Glomerular visceral epithelial cell (primary cell): ENCODE measurements around the gene LAP3.
"Not testable (repeated sequence)": the region's sequence is repeated elsewhere in the genome, so short reads cannot be mapped to it uniquely, and the experiment has no call there.

Experiments used
- DNase-seq: peaks from one replicate; pipeline ENCODE4 v3.0.0-alpha.2; 2016; ENCODE audit errors: extremely low spot score

LAP3 gene

DNA sequence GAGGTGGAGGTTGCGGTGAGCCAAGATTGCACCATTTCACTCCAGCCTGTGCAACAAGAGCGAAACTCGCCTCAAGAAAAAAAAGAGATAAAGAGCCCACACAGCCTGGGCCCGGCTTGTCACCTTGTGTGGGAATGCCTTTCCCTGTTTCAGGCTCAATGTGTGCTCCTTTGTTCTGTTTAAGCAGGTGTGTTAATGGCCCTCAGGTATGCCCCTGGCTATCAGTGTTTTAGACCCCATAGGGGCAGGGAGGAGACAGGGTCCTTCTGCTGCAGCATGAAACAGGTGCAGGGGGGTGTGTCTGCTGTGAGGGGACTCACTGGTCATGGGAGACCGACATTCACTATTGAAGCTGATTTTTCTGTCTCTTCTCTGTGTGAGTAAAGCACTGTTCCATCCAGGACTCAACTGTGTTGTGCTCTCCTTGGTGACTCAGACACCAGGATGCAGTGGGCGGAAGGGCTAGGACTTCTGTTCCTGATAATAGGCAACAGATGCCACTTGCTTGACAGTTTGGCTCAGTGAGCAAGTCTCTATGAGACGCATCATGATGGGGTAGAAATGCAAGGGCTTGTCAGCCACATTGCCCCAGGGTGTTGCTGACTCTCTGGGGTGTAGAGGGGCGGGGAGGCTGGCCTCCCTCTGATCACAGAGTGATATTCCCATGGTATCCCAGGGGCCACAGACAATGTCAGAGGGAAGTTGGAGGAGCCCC, 15.6 kb upstream of the LAP3 start:
- no peak for DNase-seq

DNA sequence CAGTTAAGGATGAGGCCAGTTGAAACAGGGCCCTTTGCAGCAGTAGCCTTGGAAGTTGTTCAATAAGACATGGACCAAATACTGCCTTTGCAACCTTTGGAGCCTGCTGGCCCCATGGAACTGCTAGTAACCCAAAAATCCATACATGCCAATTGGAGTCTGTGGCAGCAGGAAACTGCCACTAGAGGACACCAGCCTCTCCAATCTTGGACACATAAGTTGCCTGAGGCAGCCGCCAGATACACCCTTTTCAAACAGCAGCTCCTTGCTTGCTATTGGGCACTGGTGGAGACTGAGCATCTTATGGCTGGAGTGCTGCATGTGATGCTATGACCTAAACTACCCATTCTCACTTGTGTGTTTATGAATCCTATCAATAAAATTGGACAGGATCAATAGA, 14.8 kb upstream of the LAP3 start:
- DNase-seq: no peak

DNA sequence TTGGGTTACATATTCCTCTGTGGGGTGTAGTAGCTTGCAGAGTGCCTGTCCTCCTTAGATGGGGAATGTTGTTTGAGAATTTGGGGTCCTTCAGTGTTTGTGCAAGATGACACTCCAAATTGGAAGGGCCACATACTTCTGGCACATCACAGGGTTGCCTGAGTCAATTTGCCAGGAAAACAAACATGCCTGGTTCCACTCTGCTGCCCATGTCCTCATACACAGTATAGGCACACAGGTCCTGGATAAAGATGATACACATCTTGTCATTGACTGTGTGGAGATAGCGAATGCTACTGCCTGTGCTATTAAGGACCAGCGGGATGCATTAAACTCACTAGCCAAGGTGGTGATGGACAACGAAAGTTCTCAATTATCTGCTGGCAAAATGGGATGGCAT, 11.2 kb upstream of the LAP3 start:
- no peak for DNase-seq

DNA sequence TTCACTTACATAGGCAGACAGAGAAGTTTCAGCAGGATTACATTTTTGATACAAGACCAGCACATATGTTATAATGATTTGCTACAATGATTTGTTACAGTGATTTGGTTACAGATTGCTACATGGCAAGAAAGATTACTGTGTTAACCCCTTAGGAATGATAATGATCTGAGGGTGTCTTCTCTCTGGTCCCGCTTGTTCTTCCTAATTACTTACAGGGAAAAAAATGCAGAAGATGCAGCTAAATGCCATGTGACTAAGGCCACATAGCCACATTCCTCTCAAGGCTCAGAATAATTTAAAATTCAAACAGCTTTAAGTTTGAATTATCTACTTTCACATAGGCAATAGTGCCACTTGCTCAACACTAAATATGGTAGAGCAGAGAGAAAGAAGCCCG, 9.7 kb upstream of the LAP3 start:
- no peak for DNase-seq

GRCh38 chr4:17574206-17574605, 2.8 kb upstream of the LAP3 start:
- DNase-seq: no peak

DNA sequence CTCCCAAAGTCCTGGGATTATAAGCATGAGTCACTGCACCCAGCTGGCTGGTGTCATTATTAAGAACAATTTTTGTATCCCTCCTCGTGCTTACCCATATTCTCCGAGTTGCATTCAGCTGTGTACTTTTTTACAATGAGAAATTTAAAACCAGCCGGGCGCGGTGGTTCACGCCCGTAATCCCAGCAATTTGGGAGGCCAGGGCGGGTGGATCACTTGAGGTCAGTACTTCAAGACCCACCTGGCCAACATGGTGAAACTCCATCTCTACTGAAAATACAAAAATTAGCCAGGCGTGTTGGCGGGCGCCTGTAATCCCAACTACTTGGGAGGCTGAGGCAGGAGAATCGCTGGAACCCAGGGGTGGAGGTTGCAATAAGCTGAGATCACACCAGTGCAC, 1.8 kb upstream of the LAP3 start:
- not testable (repeated sequence) for DNase-seq

- DNase-seq: no peak
These were observed 875 bp downstream of the LAP3 start for GRCh38 chr4:17577665-17578481.

DNA sequence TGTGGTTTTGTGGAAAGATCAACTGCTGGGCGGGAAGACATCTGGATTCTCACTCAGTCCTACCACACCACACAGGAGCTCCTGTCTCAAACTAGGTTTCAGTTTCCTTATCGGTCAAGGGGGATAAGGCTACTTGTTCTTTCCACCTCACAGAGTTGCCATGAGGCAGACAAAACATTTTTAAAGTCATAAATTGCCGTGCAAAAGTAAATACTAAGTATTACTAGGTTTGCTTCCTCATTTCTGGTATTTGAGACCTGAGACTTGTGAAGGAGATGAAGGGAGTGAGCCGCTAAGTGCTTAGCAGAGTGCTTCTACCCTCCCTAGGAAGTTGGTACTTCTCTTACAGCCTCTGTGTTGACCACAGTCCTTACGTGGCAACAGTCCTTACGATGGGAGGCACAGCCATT, 1.5 kb downstream of the LAP3 start:
- no peak for DNase-seq

DNA sequence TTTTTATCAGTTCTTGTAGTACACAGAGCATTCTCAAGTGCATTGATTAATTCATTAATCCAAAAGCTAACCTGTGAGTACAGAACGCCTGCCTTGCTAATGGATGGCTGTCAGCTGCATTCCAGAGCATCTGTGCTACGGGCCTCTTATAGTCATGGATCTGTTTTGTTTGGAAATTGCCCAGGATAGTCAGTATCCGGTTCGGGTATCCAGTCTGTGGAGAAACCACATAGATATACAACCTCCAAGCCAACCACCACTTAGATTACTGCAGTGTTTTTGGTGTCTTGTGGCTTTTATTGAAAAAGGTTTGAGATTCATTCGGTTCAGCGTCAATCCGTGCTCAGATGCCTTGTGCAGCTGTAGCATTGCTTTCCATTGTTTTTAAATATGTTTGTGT, 4.0 kb downstream of the LAP3 start:
- DNase-seq: peak; percentile 64

- DNase-seq: no peak
These were observed 6.3 kb downstream of the LAP3 start for GRCh38 chr4:17583276-17583675.

GRCh38 chr4:17583941-17584340, 6.9 kb downstream of the LAP3 start:
- DNase-seq: no peak

DNA sequence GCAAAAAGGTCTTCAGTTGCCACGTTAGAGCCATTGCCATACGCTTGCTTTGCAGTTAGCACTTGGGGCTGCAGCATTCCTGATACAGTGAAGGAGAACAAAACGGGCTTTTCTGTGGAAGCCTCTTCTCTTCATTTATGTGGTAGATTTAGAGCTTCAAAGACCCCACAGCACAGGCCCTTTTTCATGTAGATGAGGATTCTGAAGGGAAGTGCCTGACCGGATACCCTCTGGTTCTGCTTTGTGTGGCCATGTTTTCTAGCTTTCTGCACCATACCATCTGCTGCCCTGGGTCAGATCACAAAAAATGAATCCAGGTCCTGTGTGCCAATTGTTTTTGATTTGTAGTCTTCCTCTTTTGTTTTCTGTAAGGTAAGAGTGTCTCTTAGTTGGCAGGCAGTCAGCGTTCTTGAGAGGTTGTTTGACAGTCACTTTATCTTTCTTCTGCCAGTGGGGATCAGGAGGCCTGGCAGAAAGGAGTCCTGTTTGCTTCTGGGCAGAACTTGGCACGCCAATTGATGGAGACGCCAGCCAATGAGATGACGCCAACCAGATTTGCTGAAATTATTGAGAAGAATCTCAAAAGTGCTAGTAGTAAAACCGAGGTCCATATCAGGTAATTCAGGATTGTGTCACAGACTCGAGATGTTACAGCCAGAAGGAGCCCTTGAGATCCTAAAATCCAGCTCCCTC, 7.7 kb downstream of the LAP3 start:
- DNase-seq: no peak

DNA sequence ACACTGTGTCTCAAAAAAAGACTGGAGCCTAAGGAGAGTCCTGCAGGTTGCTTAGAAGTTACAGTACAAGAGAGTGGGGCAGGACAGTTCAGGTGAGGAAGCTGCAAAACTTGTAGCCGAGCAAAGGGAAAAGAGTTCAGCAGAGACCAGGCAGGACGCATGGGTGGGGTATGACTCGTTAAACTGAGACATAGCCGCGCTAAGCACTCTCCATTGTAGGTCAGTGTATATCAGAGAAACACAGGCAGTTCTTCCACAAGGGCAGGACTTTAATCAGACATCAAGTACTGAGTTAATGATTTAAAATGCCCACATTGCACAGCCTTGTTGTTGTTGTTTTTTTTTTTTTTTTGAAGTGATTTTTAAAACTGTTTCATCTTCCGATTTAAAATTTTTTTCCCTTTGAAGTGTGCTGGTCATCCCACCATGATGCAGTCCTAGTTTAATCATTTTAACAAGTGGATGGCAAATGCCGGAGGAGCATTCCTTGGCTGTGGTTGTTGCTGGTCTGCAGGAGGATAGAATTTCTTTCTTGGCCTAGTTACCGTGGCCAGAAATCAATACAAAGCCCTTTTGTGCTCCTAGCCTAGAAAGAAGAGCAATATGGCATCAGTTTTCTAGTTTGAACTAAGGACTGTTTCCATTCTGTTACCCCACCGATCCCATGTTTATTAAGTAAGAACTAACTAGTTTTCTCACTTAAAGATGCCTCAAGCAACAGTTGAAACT, 10.3 kb downstream of the LAP3 start:
- DNase-seq: no peak

GRCh38 chr4:17589355-17589754, 12.4 kb downstream of the LAP3 start:
- DNase-seq: no peak

DNA sequence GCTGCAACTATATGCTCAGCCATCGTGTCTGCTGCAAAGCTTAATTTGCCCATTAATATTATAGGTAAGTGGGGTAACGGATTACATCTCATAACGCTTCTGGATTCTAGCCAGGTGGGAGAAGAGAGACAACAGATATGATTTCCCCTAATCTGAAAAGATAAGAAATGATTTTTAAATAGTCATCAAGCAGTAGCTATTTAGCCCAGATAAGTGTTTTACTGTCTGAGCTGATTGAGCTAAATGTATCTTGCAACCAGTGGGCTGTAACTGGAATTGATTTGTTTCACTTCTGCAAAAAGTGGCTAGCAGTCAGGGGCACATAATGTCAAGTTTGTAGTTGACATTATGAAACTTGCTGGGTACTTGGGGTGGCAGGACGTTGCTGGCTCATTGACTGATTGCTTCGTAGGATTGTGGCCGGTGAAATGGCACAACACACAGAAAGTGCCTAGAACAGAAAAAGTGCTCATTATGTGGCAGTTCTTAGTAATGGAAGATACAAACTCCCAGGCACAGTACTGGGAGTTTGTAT, 18.5 kb downstream of the LAP3 start:
- no peak for DNase-seq

DNA sequence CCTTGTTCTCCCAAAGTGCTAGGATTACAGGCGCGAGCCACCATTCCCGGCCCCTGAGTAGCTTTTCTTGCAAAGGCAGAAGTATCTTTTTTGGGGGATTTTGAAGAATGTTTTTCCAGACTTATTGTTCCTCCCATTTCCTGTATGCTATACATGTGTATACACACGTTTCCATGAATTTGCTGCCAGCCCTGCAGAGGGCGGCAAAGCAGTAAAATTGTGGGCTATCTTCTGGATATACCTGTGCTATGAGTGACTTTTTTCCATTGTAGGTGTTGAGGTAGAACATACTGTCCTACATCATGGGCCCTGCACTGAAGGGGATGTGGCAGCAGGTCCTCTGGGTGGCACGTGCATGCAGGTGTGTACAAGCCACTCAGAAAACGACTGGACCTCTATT, 20.5 kb downstream of the LAP3 start:
- DNase-seq: peak; percentile 15

DNA sequence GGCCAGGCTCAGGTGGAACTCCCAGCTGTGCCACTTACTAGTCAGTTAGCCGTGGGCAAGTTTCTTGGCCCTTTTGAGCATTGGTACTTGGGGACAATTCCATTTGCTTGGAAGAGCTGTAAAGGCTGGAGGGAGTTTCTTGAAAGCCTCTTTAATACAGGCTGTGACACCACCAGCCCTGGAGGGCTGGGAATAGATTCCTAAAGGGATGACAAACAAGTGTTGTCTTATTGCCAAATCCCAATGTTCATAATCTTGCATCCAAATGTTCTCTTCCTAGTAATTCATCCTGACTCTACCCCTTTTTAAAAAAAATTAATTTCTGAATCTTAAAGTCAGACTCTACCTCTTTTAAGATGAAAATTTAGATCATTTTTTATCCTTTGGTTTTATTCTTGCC, 22.8 kb downstream of the LAP3 start:
- DNase-seq: no peak

DNA sequence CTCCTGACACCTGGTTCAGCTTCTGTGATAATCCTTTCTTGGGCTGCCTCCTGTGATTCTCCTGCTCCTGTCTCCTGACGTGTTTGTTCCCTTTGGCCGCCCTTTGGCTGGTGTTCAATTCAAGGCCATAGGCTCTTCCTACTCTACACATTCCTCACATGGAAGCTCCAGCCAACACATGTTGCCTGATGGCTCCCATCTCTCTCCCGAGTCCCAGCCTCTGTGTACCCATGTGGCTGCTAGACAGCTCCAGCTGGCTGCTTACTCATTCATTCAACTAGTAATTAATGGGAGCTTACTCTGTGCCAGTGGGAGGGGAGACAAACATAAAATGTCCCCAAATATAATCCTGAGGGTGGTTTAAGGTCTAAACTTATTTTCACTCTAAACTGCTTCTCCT, 28.2 kb downstream of the LAP3 start:
- DNase-seq: no peak

DNA sequence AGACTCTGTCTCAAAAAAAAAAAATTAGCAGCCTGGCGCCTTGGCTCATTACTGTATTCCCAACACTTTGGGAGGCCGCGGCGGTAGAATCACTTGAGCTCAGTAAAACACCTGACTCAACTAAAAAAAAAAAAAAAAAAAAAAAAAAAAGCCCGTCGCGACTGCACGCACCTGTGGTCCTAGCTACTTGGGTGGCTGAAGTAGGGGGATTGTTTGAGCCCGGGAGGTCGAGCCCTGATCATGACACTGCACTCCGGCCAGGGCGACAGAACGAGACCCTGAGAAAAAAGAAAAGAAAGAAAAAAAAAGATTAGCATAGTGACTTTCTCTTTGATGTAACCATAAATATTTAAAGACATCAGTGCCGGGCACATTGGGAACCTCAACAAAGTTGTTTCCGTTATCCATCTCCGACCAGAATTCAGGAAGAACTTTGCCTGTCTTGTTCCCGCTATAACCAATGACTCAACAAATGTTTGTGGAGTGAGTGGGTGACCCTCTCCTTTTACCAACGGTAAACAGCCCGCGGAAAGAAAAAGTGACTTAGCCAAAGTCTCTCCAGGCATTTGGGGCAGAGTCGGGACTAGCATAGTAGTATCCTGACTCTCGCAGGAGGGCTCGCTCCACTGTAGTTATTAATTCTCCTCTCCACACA, 36.9 kb downstream of the LAP3 start:
- DNase-seq: no peak

DNA sequence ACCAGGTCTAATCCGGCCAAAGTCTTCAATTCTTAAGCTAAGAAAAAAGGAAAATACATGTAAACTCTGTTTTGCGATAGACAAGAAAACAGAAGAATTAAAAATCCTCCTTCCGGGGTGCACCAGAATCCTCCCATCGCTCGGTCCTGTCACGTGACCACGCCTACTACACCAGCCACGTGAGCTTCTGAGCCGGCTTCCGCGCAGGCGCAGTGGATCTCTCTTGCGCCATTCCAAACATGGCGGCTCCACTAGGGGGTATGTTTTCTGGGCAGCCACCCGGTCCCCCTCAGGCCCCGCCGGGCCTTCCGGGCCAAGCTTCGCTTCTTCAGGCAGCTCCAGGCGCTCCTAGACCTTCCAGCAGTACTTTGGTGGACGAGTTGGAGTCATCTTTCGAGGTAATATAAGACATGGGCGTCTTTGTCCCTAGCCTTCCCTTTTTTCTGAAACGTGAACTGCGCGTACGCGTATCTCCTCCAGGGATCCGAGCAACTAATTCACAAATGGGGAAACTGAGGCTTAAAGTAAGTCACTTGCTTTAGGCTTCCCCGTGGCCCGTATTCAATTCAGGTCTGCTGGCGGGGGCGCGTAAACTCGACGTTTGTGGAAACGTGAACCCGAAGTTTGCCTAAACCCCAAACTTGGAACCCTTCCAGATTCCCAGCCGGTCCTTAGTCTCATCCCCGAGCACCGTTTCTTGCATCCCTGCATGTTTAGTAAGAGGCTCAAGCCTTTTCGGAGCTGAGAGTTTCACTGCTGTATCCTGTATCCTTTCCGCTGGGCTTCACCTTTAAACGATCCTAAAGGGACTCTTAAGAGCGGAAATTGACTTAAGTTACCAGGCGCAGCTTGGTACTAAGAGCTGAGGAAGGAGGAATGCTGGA, 37.7 kb downstream of the LAP3 start, which contains the start of gene MED28:
Gene MED28, plus strand, starts transcription at position 226 of the 884 bp plus-strand sequence. Its CDS starts 14 bp downstream, at position 240.
- peak; percentile 96 for DNase-seq
